ENCODE data around the gene AIG1. TPM values are rescaled to one million over a fixed set of nuclear protein-coding genes. Genes with fewer than 3 reads are reported as not detected.

Gene AIG1
- total RNA-seq, 1 experiment from 2014 or later, result 51.1 TPM

- TF ChIP-seq RAD21 (IDR thresholded peaks at IDR 0.05; ENCODE audit: low read depth) (no peak), CBX3 (IDR thresholded peaks at IDR 0.05; ENCODE audit: low read depth) (no peak), POLR2AphosphoS5 (IDR thresholded peaks at IDR 0.05; ENCODE audit: low read depth, low read length) (no peak), ZNF274 (IDR thresholded peaks at IDR 0.05; ENCODE audit: low read depth, low read length) (no peak), ATF3 (IDR thresholded peaks at IDR 0.05) (no peak), FOSL1 (IDR thresholded peaks at IDR 0.05; ENCODE audit: low read depth) (no peak)
Measured at GRCh38 chr6:143117108-143117507, 56.4 kb downstream of the AIG1 start (continued).

GRCh38 chr6:143119260-143119659, 58.6 kb downstream of the AIG1 start:
- no peak overlapping the region for H3K4me3 ChIP-seq (replicated peaks in 1 of 2; ENCODE audit: low read depth in 1 of 2, low read length in 2 of 2)
- 0 out of 4 replicates have a peak, but pooled peaks cover 0 to 3% of the 10 kb centered on the region in 2 experiments for H3K36me3 ChIP-seq (ENCODE audit: control insufficient read depth in 1 of 2, insufficient read depth in 2 of 2, low read length in 2 of 2)
- no peaks in the 10 kb centered on the region for H3K79me2 ChIP-seq (ENCODE audit: insufficient read depth, low read length)
- intact Hi-C loops (cut with micrococcal nuclease), result no loop called here
- no peaks in the 10 kb centered on the region for H4K20me1 ChIP-seq (ENCODE audit: insufficient read depth)
- H3K9me3 ChIP-seq (ENCODE audit: control insufficient read depth in 1 of 2, insufficient read depth in 1 of 2, low read depth in 1 of 2, low read length in 2 of 2), result no peaks in the 10 kb centered on the region
- POLR2A ChIA-PET, result no interaction called here
- CTCF ChIA-PET, result no interaction called here
- RAD21 ChIA-PET (ENCODE audit: low non-redundant PET in 1 of 2, low total read pairs in 2 of 2, uncharacterized antibody in 2 of 2, unreplicated experiment in 2 of 2), result no interaction called here
- no TSS peak for BruUV-seq (replicated peaks)
- no peaks in the 10 kb centered on the region for H3K9me2 ChIP-seq (ENCODE audit: insufficient read depth)
- no peak for ATAC-seq
- H3K4me2 ChIP-seq (ENCODE audit: low read length), result no peak overlapping the region
- no peak overlapping the region for H2AFZ ChIP-seq (ENCODE audit: low read depth, low read length, poor library complexity, severe bottlenecking)
- H3K4me1 ChIP-seq (ENCODE audit: control insufficient read depth in 1 of 2, insufficient read depth in 2 of 2, low read length in 2 of 2), result no peaks in the 10 kb centered on the region
- no peak for DNase-seq (ENCODE audit: low read depth, low spot score)
- TF ChIP-seq EZH2 (IDR thresholded peaks at IDR 0.05) (no peak), SRF (IDR thresholded peaks at IDR 0.05; ENCODE audit: low read depth) (no peak), CBX3 (IDR thresholded peaks at IDR 0.05; ENCODE audit: low read depth) (no peak), SP1 (IDR thresholded peaks at IDR 0.05; ENCODE audit: low read depth) (no peak), EZH2phosphoT487 (IDR thresholded peaks at IDR 0.05; ENCODE audit: borderline replicate concordance) (no peak), ELF1 (IDR thresholded peaks at IDR 0.05; ENCODE audit: borderline replicate concordance, low read depth) (no peak), YY1 (IDR thresholded peaks at IDR 0.05; ENCODE audit: extremely low read depth, insufficient replicate concordance, low read depth, low read length) (no peak), CEBPB (IDR thresholded peaks at IDR 0.05; ENCODE audit: low read depth) (no peak), ZNF274 (IDR thresholded peaks at IDR 0.05; ENCODE audit: low read depth, low read length) (no peak), CTCF (IDR thresholded peaks at IDR 0.05 in 2 of 3, conservative IDR thresholded peaks at IDR 0.05 in 1 of 3; ENCODE audit: borderline replicate concordance in 1 of 3, insufficient read depth in 1 of 3, low read depth in 2 of 3, low read length in 2 of 3) (no peak), JUND (IDR thresholded peaks at IDR 0.05) (no peak)
- H3K9ac ChIP-seq (ENCODE audit: low read length), result no peak overlapping the region
- no peaks in the 10 kb centered on the region for H3K27me3 ChIP-seq (ENCODE audit: insufficient read depth, low read length)
- no peak overlapping the region for H3K27ac ChIP-seq (ENCODE audit: low read depth, low read length)
